NCI-H226 (cell line): ENCODE measurements around the gene TFAP2E.
A peak's percentile ranks its signal among the peaks of the same experiment; 100 is the strongest.

ENCODE experiments used
- DNase-seq: peaks from one replicate; pipeline ENCODE4 v3.0.0-alpha.2; 2015

TFAP2E gene

DNA sequence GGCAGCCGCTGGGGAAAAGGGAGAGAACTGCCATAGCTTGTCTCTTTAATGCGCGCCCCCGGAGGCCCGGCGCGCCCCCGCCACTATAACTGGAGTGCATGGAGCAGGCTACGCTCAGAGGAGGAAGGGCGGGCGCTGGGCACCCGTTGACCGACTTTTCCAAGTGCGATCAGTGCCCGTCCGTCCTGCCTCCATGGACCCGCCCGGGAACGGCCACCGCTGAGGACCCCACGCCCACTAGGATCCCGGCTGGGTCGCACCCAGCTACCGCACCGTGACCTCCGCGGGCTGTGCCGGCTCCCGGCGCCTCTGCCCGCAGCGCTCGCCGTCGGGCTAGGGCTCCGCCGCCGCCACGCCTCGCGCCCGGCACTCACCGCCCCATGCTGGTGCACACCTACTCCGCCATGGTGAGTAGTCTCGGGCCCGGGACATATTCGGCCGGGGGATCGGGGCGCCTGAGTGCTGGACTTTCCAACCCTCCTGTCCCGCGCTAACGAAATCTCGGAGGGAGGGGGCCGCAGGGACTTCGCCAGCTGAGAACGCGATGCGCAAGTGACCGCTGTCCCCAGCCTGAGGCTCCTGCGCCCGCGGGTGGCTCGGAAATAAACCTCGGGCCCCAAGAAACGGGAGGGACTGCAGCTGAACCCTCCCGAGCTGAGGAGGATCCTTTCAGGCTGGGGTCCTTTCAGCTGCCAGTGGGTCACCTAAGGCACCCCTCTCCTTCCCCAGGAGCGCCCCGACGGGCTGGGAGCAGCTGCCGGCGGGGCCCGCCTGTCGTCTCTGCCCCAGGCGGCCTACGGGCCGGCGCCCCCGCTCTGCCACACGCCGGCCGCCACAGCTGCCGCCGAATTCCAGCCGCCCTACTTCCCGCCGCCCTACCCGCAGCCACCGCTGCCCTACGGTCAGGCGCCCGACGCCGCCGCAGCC, at the start of gene TFAP2E:
Gene TFAP2E (plus strand): TSS at position 117 of the 927 bp plus-strand sequence. CDS start 264 bp downstream, at position 381.
- DNase-seq = no peak

DNA sequence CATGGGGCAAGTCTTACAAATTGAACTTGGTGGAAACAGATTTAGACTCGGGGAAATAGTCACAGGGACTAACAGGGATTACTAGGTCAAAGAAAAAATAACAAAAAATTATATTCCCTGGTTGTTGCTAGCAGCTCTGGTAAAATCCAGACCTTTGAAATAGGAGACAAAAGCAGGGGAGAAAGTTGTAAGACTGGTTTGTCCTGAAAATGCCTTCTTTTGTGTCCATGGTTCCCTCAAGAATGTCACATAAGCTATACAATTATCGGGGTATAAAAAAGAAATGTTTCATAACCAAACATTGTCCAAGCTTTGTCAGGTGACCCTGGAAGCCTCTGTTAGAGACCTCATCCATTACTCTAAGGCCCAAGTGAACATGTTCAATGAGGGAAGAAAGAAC, 49.0 kb upstream of the TFAP2E start:
- DNase-seq = no peak

DNA sequence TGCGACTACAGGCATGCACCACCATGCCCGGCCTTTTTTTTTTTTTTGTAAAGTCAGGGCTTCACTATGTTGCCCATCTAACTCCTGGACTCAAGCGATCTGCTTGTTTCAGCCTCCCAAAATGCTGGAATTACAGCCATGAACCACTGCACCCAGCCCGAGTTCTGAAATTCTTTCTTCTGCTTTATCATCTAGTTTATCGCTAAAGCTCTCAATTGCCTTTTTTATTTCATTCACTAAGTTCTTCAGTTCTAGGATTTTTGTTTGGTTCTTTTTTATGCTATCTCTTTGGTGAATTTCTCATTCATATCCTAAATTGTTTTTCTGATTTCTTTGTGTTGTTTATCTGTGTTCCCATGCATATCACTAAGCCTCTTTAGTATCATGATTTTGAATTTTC, 42.9 kb upstream of the TFAP2E start:
- DNase-seq = no peak

DNA sequence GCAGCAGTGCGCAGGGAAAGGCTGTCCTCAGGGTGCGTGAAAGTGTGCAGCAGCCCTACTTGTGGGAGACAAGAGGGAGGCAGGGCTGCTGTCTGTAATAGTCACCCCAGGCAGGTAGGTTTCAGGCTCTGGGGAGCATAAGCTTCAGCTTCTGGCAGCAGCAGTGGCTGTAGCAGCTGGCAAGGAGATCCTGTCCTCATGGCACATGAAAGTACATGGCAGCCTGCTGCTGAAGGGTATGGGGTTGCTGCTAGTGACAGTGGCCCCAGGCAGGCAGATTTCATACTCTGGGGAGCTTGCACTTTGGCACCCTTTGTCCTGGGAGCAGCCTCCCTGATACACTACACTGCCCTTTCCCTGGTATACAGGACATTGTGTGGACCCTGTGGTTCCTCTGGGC, 42.2 kb upstream of the TFAP2E start:
- no peak for DNase-seq

DNA sequence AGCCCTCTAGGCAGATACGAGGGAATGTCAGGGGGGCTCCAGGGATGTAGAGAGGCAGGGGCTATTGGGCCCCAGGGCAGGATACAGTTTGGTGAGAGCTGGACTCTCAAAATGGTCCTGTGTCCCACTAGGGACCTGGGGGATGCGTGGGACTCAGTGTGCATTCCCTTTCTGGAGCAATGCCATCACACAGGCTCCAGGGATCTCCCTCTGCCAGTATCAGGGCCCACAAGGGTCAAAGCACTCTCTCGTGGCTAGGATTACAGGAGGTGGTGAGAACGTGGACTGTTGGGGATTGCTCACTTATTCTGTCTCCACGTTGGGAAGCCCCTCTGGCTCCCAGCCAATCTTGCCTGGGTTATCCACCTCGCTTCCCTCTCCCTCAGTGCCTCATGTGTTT, 41.7 kb upstream of the TFAP2E start:
- DNase-seq = no peak

DNA sequence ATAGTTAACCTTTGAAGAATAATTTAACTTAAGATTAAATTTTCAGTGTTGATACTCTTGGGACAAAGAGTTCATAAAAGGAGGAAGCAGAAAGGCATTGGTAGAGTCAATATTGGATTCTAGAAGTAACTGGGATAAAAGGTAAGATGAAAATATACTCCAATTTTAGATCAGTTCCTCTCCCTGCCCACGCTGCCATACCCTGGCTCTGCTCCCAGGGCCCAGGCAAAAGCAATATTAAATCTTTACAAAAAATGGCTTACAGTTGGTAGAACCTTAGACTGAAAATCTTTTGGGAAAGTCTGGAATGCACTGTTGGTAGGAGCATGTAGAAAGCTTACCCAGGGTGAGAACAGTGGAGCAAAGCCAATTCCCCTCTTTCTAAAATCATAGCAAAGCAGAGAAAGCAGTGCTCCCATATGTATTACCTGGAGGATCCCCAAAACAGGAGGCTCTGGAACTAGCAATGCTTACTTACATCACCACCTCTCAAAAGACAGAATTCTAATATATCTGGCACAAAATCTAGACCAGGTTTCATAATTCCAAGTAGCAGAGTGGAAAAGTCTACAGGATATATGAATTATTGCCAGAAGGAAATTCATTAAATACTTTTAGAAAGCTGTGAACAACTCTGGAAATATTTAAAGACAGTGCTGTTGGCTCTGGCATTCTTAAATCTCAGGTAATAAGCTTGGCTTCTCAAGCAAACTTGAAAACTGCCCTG, 40.5 kb upstream of the TFAP2E start:
- DNase-seq = peak; percentile 47

DNA sequence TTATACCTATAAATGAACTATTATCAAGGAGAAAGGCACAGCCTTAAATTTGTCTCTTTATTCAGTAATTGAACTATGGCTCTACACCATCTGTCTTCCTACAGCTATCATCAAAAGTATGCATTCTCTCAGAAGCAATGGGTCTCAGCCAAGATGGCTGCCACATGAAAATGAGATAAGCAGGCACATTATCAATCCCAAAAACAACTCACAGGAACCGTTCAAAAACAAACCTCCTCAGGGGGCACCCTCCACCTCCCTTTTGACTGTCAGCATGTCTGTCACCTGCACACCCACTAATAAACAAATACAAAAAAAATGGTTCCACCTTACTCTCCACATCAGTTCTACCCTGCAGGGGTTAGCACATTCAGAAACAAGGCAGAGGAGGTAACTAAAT, 39.5 kb upstream of the TFAP2E start:
- DNase-seq = no peak

DNA sequence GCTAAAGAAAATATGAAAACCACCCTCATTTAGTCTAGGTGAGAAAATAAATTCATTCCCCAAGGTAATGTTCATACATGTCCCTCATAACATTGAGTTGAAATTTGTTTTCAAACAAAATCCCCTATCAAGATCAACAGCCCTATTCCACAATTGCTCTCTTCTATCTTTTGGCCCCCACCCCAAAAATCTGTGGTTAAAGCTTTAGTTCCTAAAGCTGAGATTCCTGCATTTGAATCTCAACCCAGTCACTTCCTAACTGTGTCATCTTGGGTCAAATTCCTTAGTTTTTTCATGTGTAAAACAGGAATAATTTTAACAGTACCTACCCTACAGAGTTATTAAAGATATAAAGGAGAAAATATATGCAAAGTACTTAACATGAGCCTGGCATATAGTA, 37.9 kb upstream of the TFAP2E start:
- no peak for DNase-seq

DNA sequence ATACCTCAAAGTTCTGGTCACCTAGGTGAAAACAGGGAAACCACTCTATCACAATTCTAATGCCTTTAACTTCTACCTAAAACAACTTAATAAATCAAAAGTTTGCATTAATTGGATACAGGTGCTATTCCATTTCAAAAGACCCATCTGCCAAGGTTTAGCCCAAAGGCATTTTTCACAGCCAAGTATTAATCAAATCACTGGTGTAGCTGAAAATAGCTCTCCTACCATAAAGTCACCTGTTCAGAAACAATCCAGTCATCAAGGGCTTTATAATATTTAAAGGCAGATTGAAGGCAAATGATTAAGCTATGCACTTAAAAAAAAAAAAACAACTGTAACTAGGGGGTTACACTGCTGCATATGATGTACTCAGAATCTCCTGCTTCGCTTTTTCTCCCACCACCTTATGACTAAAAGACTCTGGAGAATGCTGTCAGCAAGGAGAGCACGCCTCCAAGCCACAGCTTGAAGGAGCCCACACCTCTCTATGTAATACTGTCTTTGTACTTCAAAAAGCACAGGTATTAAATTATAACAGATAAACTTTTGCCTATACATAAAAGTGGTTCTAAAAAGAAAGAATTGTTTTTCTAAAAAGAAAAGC, 36.5 kb upstream of the TFAP2E start:
- DNase-seq = no peak

DNA sequence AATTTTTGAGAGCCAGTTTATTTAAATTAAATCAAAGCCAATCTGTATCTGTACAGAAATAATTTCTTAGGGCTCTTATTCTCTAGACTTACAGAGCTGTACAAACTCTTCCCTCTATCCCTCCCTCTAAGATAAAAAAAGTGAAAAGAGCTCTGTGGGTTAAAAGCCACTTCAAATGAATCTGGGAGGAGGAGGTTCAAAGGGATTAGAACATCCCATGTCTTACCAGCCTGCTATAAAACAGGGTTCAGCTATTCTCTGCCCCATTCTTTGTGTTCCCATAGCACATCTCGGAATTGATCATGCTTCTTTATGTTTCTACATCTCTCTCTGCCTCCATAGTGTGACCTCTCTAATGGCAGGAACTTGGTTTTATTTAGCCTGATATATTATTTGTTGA, 35.3 kb upstream of the TFAP2E start:
- no peak for DNase-seq

DNA sequence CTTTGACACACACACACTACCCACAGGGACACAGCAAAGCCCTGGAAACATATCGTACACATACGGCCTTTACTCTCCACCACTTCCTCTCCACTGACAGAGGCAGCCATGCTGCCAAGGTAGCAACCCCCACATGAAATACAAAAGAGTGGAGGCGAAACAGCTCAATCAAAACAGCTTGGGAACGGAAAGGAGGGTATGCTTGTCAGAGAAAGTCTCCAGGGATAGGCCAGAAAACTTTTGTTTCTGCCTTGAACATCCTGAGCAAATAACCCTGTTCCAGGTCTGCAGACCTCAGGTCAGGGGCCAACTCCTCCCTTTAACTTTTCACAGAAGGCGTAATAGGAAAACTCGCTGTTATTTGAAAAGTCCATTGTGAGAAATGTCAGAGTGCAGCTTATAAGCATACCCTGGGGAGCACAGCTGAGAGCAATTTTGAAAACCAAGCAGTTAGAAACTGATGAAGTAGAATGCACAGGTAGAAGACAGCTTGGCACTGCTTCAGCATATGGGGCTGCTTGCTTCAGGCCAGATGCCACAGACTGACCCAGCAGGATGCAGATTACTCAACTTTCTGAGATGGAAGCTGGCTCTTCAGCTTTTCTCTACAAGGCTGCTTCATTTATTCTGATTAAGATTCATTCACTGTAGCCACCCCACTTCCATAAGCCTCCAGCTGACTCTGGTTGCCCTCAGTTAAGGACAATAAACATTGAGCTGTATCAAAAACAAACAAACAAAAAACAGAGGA, 33.9 kb upstream of the TFAP2E start:
- DNase-seq = peak; percentile 34

DNA sequence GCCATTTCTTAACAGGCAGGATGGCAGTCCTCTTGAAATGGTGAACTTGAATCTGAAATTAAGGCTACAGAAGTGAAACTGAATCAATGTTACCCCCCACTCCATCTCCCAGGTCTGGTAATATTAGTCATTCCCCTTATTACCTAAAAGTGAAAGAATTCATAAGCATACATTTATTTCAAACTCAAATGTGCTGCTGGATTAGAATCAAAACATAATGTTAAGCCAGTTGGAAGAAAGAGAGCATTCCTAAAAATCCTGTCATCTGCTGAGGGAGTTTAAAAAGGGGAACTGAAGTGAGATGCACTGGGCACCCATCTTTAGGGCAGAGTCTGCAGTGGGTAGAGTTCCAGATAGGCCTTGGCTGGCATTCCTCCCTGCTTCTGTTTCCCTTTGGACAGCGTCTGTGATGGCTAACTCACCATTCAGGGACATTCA, 33.3 kb upstream of the TFAP2E start:
- peak; percentile 60 for DNase-seq

DNA sequence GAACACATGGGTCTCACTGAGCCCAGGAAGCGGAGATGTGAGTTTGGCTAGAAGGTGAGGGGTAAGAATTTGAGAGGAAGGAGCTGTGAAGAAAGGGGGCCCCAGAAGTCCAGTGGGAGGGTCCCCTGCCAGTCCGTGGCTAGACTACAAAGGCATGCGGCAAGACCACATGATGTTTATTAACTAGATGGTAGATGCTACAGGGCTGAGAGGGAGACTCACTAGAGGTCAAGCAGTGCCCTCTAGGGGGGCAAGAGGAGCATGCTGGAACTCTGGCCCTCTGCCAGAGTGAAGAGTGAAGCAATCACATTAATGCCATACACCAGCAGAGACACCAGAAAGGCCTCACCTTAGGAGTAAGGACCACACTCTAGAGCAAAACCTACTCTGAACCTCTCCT, 28.1 kb upstream of the TFAP2E start:
- peak; percentile 28 for DNase-seq

DNA sequence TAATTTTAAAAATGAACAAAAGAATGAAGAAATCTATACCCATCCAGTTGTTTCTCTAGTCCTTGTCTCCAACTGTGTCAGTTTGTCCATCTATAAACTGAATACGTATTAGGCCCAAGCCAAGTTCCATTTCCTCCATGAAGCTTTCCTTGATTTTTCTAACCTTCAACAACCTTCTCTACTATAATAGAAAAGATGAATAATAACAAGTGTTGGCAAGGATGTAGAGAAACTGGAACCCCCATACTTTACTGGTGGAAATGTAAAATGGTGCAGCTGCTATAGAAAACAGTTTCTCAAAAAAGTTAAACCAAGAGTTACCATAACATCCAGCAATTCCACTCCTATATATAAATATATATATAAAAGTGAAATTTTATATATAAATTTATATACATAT, 26.5 kb upstream of the TFAP2E start:
- DNase-seq = no peak

DNA sequence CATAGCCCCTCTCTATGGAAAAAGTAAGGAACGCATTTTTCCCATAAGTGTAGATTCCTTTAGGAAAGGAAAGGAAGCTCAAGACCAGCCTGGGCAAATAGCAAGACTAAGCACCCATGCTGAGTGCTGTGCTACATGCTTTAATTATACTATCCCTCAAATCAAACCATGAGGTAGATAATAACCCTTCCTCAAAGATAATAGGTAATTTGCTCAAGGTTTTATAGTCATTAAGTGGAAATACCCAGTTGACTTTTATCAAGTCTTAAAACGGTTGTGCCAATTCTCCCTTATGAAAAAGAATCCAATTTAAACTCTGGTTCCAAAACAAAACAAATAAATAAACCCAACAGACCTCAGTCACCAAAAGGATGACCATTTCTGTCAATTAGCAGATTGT, 19.3 kb upstream of the TFAP2E start:
- DNase-seq = no peak

DNA sequence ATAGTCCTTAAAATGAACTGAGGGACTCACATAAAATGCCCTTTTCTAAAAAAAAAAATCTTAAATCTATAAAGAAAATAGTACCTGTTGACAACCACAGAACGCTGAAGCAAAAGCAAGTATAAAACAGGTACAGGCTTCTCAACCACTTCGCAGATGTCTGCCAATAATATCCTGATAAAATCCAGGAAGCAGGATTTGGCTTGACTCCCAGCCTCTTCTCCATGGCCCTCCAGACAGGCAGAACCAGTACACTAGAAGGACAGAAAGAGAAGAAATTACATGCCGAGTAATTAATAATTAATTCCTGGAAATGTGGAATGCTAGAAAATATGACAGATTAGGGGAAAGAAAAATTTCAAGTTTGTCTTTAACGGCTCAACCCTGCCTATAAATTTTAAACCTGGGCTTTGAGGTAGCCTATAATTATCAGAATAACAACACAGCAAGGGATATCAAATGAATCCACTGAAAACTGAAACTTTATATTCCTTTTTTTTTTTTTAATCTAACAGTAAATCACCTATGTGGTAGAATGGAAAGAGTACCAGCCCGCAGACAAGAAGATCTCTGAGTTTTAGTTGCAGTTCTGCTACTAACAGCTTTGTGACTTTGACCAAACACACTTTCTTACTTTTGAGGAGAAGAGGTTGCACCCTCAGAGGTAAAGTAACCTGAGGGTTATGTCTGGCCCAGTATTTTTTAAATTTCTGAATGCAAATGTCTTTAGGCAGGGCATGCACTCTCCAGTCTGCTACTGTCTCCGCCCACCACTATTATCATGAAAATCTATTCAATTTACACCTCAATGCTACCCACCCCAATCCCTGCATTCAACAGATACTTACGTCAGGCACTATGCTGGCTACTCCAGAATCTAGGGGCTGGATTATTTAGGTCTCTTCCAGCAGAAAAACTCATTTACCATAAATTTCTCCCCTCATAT, 18.6 kb upstream of the TFAP2E start:
- DNase-seq = no peak

DNA sequence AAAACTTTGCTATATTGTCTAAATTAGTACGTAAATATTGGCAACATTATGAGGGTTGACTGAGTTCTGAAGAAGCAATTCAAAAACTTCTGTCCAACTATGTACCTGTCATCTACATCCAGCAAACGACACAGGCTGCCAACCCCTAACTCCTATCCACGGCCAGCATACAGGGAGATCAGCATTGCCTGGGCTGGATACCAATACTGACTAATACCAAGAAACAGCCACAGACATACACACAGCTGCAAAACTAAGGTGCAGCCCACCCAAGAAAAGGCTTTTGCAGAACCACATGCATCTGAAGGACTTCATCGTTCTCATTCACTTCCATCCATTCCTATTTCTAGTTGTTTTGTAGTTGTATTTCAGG, 17.9 kb upstream of the TFAP2E start:
- no peak for DNase-seq

DNA sequence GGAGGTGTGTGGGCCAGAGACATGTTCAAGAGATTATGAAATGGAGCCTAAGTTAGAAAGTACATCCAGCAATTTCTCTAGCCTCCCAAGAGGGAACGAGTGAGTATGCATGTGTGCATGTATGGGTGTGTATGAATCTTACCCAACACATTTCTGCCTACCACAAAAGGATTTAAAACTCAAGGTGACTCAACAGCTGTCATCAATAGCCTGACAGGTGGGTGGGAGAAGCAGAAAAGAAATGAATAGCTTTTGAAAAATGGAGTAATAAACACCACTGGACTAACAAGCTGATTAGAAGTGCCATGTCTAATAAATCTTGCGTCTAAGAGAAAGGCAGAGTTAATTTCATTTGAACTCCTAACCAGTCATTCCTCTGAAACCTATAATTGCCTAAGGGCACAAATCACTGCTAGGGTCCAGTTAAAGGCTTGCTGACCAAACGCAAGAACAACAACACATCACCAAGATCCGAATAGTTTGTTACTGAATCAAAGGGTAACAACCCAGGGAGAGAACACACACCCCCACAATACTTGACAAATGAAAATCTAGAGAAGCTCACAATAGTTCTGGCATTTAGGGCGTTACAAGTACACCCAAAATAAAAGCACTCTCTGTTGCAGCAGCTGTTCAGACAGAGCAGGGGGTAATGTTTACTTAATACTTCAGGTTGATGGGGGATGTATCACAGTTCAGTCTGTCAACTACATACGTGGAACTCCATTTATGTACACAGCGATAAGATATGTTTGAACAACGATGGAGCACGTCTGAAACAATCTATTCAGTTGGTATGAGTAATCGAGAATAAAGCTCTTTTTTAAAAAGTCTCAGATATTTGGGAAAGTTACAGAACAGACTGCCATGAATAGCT, 17.3 kb upstream of the TFAP2E start:
- DNase-seq = peak; percentile 52

DNA sequence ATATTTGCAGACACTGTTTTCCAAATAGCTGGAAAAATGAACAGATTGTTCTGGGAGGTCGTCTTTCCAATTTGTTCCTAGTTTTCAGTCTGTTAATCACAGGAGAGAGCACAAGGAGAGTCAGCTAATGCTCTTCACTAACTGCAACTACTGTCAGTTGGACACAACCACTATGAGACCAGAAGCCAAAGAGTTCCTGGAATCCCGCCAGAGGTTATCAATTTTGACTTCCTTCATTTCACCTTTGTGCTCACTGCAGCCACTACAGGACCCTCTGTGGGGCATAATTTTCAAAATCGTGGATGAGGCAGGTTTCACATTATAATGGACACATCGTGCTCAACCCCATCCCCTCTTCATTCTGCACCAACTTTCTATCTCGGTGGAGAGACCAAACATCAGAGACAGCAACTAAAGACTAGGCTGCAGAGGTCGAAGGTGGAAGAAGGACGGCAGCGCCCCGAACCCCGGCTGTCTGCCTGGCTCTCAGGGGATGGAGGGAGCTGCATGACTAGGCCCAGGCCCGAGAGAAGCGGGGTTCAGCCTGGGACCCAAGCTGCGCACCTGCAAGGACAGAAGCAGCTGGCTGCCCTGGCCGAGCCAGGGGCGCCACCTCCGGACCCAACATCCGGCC, 16.5 kb upstream of the TFAP2E start:
- no peak for DNase-seq

DNA sequence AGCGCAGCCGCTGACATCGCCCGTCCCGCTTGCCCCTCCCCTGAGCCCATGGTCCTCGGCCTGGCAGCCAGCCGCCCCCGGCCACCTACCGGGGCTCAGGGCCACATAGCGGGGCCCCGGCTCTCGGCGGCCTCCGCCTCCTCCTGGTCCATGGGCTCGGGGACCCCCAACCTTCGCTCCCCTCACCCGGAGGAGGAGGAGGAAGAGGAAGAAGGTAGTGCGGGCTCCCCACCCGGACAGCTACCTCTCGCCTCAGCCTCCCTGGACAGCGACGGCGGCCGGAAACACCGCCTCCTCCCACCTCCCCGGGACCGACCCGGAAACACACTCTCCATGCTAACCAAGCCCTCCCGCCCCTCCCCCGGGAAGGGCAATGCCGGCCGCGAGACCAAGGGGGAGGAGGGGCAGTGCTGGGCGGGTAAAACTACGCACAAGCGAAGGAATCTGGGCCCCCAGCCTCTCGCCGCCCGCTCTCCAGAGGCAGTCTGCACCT, 15.9 kb upstream of the TFAP2E start, which contains the start of gene KIAA0319L:
Gene KIAA0319L (minus strand): TSS at position 286 of the 493 bp plus-strand sequence. CDS start 2,912 bp downstream, outside the sequence.
- peak; percentile 41 for DNase-seq
